ENCODE data around the gene TBC1D14. TPM values are rescaled to one million over a fixed set of nuclear protein-coding genes. Genes with fewer than 3 reads are reported as not detected.
A peak's percentile ranks its signal among the peaks of the same experiment; 100 is the strongest.

Gene TBC1D14
- total and polyA plus RNA-seq, 9 of the 15 experiments (the other 6 are each of a cell fraction or from before 2014, with no cell fraction given): 2.1 to 59.6 (median 44.8) TPM

DNA sequence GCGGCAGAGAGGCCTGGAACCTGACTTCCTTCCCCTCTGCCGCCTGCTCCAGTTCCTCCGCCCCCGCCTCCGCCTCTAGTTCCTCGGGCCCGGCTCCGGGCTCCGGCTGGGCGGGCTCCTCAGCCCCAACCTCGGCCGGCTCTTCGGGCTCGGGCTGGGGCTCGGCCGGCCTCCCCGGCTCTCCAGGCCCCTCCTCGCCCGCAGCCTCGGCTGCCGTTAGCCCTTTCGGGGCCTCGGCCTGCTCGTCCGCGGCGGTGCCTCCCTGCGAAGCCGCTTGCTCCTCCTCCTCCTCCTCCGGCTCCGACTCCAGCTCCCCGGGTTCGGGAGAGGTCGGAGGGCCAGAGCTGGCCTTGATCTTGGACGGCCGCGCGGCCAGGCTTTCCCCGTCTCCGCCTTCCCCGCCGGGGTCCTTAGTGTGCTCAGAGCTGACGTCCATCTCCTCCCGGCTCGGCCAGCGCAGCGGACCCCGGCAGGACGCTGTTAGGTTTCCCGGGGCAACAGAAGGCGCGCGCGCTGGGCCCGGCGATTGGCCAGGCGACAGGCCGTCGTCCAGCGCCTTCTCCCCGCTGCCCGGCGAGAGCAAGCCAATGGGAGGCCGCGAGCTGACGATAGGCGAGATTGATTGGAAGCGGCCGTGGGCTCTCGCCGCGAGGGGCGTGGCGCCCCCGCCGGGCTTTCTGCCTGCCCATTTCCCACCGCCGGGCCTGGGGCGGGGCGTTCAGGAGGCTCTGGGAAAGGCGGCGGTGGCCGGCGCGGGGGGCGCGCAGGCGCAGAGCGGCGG is 133.1 kb downstream of the TBC1D14 start (continued):
- TF ChIP-seq ZSCAN29 (IDR thresholded peaks at IDR 0.05) (no peak), ZNF77 (CRISPR knock-in tag; IDR thresholded peaks at IDR 0.05) (no peak), KDM5B (IDR thresholded peaks at IDR 0.05; ENCODE audit: insufficient replicate concordance, low read depth, low read length) (no peak), ZNF174 (CRISPR knock-in tag; IDR thresholded peaks at IDR 0.05) (no peak), RCOR1 (IDR thresholded peaks at IDR 0.05; ENCODE audit: borderline replicate concordance in 1 of 2, low read depth in 2 of 2, low read length in 2 of 2) (peak in 1 of 2 experiments; percentile 36; a peak in 1 of 4 replicates), HMG20A (CRISPR knock-in tag; conservative IDR thresholded peaks at IDR 0.05) (no peak), MAFF (IDR thresholded peaks at IDR 0.05; ENCODE audit: low read length) (no peak), TRIM24 (IDR thresholded peaks at IDR 0.05) (no peak), ZNF695 (CRISPR knock-in tag; IDR thresholded peaks at IDR 0.05) (no peak), EP400 (IDR thresholded peaks at IDR 0.05) (no peak), MBD2 (IDR thresholded peaks at IDR 0.05; ENCODE audit: borderline replicate concordance, low read depth) (peak; percentile 78; the same call in 1 of the 2 replicates), HDAC1 (IDR thresholded peaks at IDR 0.05) (peak in 1 of 2 experiments; percentile 99; a peak in 2 of 4 replicates)
- TF ChIP-seq, protein P1, sequence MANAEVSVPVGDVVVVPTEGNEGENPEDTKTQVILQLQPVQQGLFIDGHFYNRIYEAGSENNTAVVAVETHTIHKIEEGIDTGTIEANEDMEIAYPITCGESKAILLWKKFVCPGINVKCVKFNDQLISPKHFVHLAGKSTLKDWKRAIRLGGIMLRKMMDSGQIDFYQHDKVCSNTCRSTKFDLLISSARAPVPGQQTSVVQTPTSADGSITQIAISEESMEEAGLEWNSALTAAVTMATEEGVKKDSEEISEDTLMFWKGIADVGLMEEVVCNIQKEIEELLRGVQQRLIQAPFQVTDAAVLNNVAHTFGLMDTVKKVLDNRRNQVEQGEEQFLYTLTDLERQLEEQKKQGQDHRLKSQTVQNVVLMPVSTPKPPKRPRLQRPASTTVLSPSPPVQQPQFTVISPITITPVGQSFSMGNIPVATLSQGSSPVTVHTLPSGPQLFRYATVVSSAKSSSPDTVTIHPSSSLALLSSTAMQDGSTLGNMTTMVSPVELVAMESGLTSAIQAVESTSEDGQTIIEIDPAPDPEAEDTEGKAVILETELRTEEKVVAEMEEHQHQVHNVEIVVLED (CRISPR knock-in tag; IDR thresholded peaks at IDR 0.05): no peak
- TF ChIP-seq, protein P2, sequence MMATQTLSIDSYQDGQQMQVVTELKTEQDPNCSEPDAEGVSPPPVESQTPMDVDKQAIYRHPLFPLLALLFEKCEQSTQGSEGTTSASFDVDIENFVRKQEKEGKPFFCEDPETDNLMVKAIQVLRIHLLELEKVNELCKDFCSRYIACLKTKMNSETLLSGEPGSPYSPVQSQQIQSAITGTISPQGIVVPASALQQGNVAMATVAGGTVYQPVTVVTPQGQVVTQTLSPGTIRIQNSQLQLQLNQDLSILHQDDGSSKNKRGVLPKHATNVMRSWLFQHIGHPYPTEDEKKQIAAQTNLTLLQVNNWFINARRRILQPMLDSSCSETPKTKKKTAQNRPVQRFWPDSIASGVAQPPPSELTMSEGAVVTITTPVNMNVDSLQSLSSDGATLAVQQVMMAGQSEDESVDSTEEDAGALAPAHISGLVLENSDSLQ (IDR thresholded peaks at IDR 0.05): peak; percentile 89
- TF ChIP-seq, protein P3, sequence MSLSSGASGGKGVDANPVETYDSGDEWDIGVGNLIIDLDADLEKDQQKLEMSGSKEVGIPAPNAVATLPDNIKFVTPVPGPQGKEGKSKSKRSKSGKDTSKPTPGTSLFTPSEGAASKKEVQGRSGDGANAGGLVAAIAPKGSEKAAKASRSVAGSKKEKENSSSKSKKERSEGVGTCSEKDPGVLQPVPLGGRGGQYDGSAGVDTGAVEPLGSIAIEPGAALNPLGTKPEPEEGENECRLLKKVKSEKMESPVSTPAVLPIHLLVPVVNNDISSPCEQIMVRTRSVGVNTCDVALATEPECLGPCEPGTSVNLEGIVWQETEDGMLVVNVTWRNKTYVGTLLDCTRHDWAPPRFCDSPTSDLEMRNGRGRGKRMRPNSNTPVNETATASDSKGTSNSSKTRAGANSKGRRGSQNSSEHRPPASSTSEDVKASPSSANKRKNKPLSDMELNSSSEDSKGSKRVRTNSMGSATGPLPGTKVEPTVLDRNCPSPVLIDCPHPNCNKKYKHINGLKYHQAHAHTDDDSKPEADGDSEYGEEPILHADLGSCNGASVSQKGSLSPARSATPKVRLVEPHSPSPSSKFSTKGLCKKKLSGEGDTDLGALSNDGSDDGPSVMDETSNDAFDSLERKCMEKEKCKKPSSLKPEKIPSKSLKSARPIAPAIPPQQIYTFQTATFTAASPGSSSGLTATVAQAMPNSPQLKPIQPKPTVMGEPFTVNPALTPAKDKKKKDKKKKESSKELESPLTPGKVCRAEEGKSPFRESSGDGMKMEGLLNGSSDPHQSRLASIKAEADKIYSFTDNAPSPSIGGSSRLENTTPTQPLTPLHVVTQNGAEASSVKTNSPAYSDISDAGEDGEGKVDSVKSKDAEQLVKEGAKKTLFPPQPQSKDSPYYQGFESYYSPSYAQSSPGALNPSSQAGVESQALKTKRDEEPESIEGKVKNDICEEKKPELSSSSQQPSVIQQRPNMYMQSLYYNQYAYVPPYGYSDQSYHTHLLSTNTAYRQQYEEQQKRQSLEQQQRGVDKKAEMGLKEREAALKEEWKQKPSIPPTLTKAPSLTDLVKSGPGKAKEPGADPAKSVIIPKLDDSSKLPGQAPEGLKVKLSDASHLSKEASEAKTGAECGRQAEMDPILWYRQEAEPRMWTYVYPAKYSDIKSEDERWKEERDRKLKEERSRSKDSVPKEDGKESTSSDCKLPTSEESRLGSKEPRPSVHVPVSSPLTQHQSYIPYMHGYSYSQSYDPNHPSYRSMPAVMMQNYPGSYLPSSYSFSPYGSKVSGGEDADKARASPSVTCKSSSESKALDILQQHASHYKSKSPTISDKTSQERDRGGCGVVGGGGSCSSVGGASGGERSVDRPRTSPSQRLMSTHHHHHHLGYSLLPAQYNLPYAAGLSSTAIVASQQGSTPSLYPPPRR (CRISPR knock-in tag; IDR thresholded peaks at IDR 0.05; ENCODE audit: borderline replicate concordance): 0 out of 2 replicates have a peak, but pooled peaks have one; percentile 59
- TF ChIP-seq, protein P4, sequence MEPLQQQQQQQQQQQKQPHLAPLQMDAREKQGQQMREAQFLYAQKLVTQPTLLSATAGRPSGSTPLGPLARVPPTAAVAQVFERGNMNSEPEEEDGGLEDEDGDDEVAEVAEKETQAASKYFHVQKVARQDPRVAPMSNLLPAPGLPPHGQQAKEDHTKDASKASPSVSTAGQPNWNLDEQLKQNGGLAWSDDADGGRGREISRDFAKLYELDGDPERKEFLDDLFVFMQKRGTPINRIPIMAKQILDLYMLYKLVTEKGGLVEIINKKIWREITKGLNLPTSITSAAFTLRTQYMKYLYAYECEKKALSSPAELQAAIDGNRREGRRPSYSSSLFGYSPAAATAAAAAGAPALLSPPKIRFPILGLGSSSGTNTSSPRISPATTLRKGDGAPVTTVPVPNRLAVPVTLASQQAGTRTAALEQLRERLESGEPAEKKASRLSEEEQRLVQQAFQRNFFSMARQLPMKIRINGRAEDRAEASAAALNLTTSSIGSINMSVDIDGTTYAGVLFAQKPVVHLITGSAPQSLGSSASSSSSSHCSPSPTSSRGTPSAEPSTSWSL (CRISPR knock-in tag; IDR thresholded peaks at IDR 0.05; ENCODE audit: borderline replicate concordance): 0 out of 2 replicates have a peak, but pooled peaks have one; percentile 7
- TF ChIP-seq, protein P5, sequence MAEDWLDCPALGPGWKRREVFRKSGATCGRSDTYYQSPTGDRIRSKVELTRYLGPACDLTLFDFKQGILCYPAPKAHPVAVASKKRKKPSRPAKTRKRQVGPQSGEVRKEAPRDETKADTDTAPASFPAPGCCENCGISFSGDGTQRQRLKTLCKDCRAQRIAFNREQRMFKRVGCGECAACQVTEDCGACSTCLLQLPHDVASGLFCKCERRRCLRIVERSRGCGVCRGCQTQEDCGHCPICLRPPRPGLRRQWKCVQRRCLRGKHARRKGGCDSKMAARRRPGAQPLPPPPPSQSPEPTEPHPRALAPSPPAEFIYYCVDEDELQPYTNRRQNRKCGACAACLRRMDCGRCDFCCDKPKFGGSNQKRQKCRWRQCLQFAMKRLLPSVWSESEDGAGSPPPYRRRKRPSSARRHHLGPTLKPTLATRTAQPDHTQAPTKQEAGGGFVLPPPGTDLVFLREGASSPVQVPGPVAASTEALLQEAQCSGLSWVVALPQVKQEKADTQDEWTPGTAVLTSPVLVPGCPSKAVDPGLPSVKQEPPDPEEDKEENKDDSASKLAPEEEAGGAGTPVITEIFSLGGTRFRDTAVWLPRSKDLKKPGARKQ (CRISPR knock-in tag; IDR thresholded peaks at IDR 0.05): no peak

Data from K562 (cell line).